Uterus (tissue), 4 donors: ENCODE results near the gene ABCA9. TPM values are rescaled to one million over a fixed set of nuclear protein-coding genes. Genes with fewer than 3 reads are reported as not detected.
A peak's percentile ranks its signal among the peaks of the same experiment; 100 is the strongest.

ENCODE experiments used
- DNase-seq, 2 donors: peaks; one replicate each; pipeline ENCODE4 v3.0.0-alpha.2; 2019 to 2020
- H3K27ac ChIP-seq, 2 donors: fragments of 200-600 bp; sonication (generic); 1 replicate in 1 of 2; 2 replicates in 1 of 2; pipeline ENCODE4 v1.5.1; 2016 to 2018
- H3K27me3 ChIP-seq, 2 donors: fragments of 200-600 bp; sonication (generic); one replicate each; pipeline ENCODE4 v1.5.1; 2018 to 2019; ENCODE audit warnings: control low read depth in 1 of 2
- H3K36me3 ChIP-seq, 2 donors: fragments of 200-600 bp; sonication (generic); one replicate each; pipeline ENCODE4 v1.5.1; 2019; ENCODE audit warnings: control low read depth in 1 of 2
- H3K4me1 ChIP-seq, 2 donors: fragments of 200-600 bp; sonication (generic); one replicate each; pipeline ENCODE4 v1.5.1; 2018 to 2019; ENCODE audit warnings: control low read depth in 1 of 2
- H3K4me3 ChIP-seq, 2 donors: fragments of 200-600 bp; sonication (generic); 1 replicate in 1 of 2; 2 replicates in 1 of 2; pipeline ENCODE4 v1.5.1; 2018 to 2019; ENCODE audit warnings: mild to moderate bottlenecking in 1 of 2
- H3K9me3 ChIP-seq, 2 donors: fragments of 200-600 bp; sonication (generic); one replicate each; pipeline ENCODE4 v1.5.1; 2019; ENCODE audit warnings: control low read depth in 1 of 2
- POLR2A ChIP-seq, 2 donors: fragments of 450-650 bp; IDR thresholded peaks; one replicate each; pipeline ENCODE4 v1.6.1; 2016; ENCODE audit warnings: antibody characterized with exemption in 2 of 2, mild to moderate bottlenecking in 1 of 2, moderate library complexity in 1 of 2
- intact Hi-C: fragments of 100-400 bp; cut with DNase I; formaldehyde crosslinking; loops from one replicate; pipeline ENCODE4 v1.15.1; 2023; ENCODE audit warnings: low total_unique reads
- total RNA-seq, 4 donors: library from RNA; depleted of rRNA in 3 of 4; stranded (reverse); fragments of >200 nt in 3 of 4; gene quantifications; one replicate each; pipeline versions ENCODE4 v1.1.0 to v1.2.4, GENCODE V29; 2014 to 2023
- TF ChIP-seq, protein P1 (sequence below), 4 experiments: fragments of 200-600 bp in 2 of 4; fragments of 450-650 bp in 2 of 4; sonication (generic) in 2 of 4; IDR thresholded peaks; one replicate each; pipeline ENCODE4 v1.5.1; 2016 to 2019; ENCODE audit warnings: antibody characterized with exemption in 4 of 4, mild to moderate bottlenecking in 2 of 4, moderate library complexity in 1 of 4
- donor health status: DM: yes; HTN: yes; CAD: no.

The ABCA9 gene
- total RNA-seq, 4 donors from 2014 or later = 8.2 to 32.1 (median 18.4) TPM

GRCh38 chr17:68993112-68993511, 67.6 kb downstream of the ABCA9 start:
- Histone ChIP-seq H3K27me3 (no peaks in the 10 kb centered on the region), H3K4me3 (no peak overlapping the region), H3K4me1 (no peaks in the 10 kb centered on the region), H3K27ac (no peak overlapping the region), H3K36me3 (no peaks in the 10 kb centered on the region), H3K9me3 (no peaks in the 10 kb centered on the region)
- DNase-seq = no peak
- intact Hi-C loops = no loop called here
- TF ChIP-seq, protein P1, sequence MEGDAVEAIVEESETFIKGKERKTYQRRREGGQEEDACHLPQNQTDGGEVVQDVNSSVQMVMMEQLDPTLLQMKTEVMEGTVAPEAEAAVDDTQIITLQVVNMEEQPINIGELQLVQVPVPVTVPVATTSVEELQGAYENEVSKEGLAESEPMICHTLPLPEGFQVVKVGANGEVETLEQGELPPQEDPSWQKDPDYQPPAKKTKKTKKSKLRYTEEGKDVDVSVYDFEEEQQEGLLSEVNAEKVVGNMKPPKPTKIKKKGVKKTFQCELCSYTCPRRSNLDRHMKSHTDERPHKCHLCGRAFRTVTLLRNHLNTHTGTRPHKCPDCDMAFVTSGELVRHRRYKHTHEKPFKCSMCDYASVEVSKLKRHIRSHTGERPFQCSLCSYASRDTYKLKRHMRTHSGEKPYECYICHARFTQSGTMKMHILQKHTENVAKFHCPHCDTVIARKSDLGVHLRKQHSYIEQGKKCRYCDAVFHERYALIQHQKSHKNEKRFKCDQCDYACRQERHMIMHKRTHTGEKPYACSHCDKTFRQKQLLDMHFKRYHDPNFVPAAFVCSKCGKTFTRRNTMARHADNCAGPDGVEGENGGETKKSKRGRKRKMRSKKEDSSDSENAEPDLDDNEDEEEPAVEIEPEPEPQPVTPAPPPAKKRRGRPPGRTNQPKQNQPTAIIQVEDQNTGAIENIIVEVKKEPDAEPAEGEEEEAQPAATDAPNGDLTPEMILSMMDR (IDR thresholded peaks at IDR 0.05) = no peak
- no peak for TF ChIP-seq POLR2A (IDR thresholded peaks at IDR 0.05)

DNA sequence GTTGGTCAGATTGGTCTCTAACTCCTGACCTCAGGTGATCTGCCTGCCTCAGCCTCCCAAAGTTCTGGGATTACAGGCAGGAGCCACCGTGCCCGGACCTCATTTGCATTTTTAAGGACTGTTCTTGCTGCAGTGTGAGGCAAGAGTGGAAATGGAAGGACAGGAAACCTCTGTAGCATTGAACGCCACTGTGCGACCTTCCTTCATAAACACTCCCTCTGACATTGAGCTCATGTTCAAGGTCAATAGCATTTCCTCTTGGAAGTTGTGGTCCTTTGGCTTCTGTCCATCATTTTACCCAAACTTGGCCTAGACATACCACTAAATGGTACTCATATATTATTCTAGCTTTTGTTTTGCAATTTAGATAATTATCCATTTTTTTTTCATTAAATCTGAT, 72.8 kb downstream of the ABCA9 start:
- DNase-seq = no peak
- H3K4me1 ChIP-seq = no peaks in the 10 kb centered on the region
- no peak overlapping the region for H3K27ac ChIP-seq
- no peaks in the 10 kb centered on the region for H3K36me3 ChIP-seq
- no peaks in the 10 kb centered on the region for H3K27me3 ChIP-seq
- H3K9me3 ChIP-seq = no peaks in the 10 kb centered on the region
- H3K4me3 ChIP-seq = no peak overlapping the region
- intact Hi-C loops = no loop called here
- TF ChIP-seq POLR2A (IDR thresholded peaks at IDR 0.05) = no peak
- TF ChIP-seq, protein P1 (IDR thresholded peaks at IDR 0.05) = no peak

DNA sequence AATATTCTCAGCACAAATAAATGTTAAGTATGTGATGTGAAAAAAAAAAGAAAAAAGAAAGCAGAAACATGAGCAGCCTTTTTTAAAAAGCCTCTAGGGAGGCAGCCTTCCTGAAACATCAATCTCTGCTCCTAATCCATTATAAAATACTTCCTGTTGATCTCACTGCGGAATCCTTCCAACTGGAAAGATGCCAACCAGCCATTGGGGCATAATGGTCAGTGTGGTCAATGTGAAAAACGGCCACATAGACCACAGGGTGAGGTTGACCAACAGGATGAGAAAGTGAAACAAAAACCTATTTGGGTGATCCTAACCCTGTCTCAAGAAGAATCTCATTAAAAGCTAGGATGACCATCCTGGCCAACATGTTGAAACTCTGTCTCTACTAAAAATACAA, 79.4 kb downstream of the ABCA9 start:
- intact Hi-C loops = no loop called here
- no peaks in the 10 kb centered on the region for H3K4me1 ChIP-seq
- TF ChIP-seq POLR2A (IDR thresholded peaks at IDR 0.05) = no peak
- TF ChIP-seq, protein P1 (IDR thresholded peaks at IDR 0.05) = no peak
- no peaks in the 10 kb centered on the region for H3K27me3 ChIP-seq
- H3K9me3 ChIP-seq = no peaks in the 10 kb centered on the region
- H3K36me3 ChIP-seq = no peaks in the 10 kb centered on the region
- H3K4me3 ChIP-seq = peak overlapping the region in 1 of 2 donors; percentile 4
- H3K27ac ChIP-seq = peak overlapping the region in 1 of 2 donors; percentile 51
- DNase-seq = peak; percentile 26 to 45

- Histone ChIP-seq H3K4me3 (no peak overlapping the region), H3K27ac (no peak overlapping the region), H3K4me1 (no peaks in the 10 kb centered on the region), H3K9me3 (no peaks in the 10 kb centered on the region), H3K36me3 (no peaks in the 10 kb centered on the region), H3K27me3 (no peaks in the 10 kb centered on the region)
- no peak for DNase-seq
- intact Hi-C loops = loop anchor here (10.0 kb wide), 1 partner anchor 198 kb away; no protein-coding TSS in a partner anchor
- TF ChIP-seq, protein P1 (IDR thresholded peaks at IDR 0.05) = no peak
- TF ChIP-seq POLR2A (IDR thresholded peaks at IDR 0.05) = no peak
Observed at GRCh38 chr17:68973098-68973846, 87.5 kb downstream of the ABCA9 start.

DNA sequence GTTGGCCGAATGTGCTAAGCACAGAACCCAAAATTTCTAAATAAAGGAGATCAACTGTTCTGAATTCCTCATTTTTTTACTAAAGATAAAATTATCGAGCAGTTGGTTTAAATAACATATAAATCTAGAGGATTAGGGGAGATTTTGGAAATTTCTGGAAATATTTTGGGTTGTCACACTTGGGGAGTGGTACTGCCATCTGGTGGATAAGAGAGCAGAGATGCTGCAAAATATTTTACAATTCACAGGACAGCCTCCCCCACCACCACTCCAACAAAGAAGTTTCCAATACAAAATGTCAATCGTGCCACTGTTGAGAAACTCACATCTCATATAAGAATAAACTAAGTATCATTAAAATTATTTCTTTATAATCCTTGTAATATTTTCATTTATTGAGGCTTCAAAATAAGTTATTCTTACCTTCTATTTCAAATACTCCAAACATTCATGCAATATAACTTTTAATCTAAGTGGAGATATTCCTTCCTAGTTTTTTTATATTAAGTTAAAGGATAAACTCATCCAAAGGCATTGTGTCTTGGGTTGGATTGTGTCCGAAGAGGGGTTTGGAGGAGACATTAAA, 88.5 kb downstream of the ABCA9 start:
- no peak for TF ChIP-seq POLR2A (IDR thresholded peaks at IDR 0.05)
- TF ChIP-seq, protein P1 (IDR thresholded peaks at IDR 0.05) = peak; percentile 51 to 68 (median 62)
- Histone ChIP-seq H3K9me3 (no peaks in the 10 kb centered on the region), H3K4me1 (no peaks in the 10 kb centered on the region), H3K27me3 (no peaks in the 10 kb centered on the region), H3K4me3 (no peak overlapping the region), H3K36me3 (no peaks in the 10 kb centered on the region), H3K27ac (no peak overlapping the region)
- intact Hi-C loops = loop anchor here (10.0 kb wide), 1 partner anchor 197 kb away; no protein-coding TSS in a partner anchor
- DNase-seq = no peak
